ENCODE measurements around the gene SHISA9.

- TF ChIP-seq CTCF (IDR thresholded peaks at IDR 0.05) (no peak), POLR2AphosphoS5 (IDR thresholded peaks at IDR 0.05; ENCODE audit: low read depth, low read length) (no peak)
Measured at GRCh38 chr16:13042291-13042685, 140.9 kb downstream of the SHISA9 start.

Data from SK-N-SH (cell line).